Activated CD8-positive, alpha-beta memory T cell treated with anti-CD3 and anti-CD28 coated beads for 48 hours (primary cell): ENCODE measurements around the gene ZNF516.

Source experiments
- DNase-seq, 3 experiments: peaks; one replicate each; pipeline ENCODE4 v3.0.0-alpha.2; 2020; ENCODE audit warnings: low read depth in 2 of 3, low spot score in 2 of 3

ZNF516 gene

DNA sequence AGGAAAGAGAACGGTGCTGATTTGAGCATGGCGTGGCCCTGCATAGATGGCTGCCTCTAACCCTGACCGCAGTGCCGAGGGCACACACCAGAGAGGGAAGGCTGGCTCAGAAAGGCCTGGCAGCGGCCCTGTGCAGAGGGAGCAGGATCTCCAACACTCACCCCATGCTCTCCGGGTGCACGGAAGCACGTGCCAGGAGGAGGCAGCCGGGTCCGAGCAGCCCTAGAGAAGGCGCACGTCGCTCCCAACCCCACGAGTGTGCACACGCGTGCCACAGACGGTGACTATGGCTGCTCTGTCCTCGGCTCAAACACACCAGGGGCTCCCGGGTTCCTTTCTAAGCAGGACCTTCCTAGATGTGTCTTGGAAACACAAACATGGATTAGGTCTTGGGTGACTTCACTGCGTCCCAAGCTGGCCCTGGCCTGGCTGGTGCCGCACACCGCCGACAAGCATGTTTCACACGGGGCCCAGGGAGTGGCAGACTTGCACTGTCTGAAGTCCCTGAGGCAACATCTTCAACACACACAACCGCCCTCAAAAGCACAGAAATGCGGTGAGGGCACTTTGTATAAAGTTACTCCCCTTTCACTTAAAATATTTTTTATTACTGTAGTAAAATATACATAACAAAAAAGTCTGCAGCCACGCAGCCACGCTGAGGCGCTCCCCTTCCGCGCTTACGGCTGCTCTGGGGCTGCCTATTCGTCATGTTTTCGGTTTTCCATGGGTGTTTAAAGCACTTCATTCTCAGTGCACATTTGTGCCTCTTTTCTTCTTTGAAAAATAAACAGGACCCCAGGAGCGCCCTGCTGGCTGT is 110.0 kb downstream of the ZNF516 start:
- DNase-seq: no peak

DNA sequence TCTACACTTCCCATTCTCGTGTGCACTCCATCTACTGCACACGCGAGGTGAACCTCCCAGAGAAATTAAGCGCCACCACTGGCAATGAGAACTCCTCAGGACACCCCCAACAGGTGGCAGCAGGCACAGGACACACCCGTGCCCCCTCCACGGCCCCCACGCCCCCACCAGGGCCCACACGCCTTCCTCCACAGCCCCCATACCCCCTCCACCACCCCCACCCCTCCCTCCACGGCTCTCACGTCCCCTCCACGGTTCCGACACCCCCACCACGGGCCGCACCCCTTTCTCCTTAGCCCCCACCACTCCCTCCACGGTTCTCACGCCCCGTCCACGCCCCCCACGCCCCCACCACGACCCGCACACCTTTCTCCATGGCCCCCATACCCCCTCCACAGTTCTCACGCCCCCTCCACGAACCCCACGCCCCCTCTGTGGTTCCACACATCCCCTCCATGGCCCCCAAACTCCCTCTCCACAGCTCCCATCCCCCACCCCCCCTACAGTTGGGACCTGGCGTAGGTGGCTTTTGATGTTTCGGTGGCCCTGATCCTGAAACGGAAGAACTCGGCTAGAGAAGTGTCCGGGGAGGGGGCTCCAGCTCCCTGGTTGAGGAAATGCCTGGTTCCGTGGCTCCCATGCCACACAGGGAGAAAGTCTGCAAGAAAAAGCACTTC is 110.8 kb downstream of the ZNF516 start:
- no peak for DNase-seq

DNA sequence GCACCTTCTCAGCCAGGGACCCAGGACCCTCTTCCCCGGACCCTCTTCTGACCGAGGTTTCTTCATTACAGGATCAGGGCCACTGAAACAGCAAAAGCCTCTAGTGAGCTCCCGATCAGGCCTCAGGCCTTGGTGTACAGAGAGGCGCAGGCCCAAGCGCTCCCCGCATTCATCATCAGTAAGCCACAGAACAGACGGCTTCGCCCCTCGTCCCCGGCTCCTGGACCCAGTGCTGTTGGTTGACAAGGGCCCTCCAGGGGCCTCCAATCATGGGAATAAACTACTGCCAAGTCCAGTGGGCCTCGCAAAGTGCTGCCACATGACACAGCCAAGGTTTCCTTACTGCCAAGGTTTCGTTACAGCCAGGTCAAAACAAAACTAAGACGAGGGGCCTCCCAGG is 111.4 kb downstream of the ZNF516 start:
- no peak for DNase-seq

DNA sequence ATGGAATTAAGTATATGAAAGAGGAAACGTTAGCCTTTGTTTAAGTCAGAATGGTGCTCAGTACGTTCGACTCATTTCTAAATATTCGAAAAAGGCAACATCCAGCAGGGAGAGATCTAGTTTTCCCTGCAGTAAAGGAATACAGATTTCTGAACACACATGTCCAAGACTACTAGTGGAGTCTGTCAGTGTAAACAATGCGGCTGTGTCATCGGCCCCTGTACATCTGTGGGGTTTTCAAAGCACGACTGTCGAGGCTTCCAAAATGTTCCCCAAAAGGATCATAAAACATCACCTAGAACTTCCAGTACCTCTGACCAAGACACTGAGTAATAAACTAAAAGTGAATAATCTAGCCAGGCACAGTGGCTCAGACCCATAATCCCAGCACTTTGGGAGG is 112.8 kb downstream of the ZNF516 start:
- DNase-seq: no peak

DNA sequence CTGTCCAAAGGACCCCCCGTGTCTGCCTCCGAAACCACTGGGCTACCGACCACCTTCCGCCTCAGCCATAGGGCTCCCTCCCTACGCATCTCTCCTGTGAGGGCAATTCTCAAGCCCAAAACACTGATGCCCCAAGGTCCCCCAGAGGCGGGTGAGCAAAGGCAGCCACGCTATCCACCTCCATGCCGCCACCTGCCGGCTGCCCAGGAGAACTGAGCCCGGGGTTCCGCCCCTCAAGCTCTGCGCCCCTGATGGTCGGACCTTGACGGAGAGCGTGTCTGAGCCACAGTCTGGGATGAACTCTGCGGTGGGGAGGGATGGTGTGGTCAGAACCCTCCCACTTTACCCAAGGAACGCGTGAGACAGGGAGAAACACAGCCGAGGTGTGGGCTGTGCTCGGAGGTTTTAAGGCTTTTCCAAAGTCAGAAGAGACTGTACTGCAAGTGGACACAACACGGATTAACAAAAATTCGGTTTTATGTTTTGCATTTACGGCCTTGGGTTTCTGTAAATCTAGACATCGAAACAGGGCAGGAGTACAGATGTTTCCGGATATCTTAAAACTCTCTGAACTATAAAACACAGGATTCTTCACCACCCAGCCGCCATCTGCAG is 114.1 kb downstream of the ZNF516 start:
- no peak for DNase-seq

DNA sequence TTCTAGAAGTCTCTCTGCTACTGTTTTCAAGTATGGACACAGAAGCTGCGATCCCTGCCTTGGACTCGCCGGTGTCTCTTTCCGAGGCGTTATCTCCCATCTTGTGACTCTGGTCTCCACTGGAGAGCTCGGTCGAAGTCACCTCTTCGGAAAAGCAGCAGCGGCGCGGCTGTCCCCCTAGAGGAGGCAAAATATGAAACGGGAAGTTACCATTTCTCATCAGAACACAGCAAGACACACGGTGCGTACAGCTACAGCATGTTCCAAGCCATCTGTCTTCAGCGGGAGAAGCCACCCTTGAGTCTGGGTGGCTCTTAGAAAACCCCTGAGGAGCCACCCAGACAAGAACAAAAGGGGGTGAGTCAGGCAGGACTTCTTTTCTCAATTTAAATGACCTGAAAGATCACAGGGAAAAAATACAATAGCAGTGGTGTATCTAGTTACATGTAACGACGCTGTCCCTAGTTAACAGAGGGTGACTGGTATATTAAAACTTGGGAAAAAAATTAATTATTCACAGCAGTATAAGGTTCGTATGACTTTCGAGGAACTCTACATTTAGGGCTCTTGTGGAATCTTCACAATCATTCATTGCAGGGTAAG is 114.8 kb downstream of the ZNF516 start:
- no peak for DNase-seq

DNA sequence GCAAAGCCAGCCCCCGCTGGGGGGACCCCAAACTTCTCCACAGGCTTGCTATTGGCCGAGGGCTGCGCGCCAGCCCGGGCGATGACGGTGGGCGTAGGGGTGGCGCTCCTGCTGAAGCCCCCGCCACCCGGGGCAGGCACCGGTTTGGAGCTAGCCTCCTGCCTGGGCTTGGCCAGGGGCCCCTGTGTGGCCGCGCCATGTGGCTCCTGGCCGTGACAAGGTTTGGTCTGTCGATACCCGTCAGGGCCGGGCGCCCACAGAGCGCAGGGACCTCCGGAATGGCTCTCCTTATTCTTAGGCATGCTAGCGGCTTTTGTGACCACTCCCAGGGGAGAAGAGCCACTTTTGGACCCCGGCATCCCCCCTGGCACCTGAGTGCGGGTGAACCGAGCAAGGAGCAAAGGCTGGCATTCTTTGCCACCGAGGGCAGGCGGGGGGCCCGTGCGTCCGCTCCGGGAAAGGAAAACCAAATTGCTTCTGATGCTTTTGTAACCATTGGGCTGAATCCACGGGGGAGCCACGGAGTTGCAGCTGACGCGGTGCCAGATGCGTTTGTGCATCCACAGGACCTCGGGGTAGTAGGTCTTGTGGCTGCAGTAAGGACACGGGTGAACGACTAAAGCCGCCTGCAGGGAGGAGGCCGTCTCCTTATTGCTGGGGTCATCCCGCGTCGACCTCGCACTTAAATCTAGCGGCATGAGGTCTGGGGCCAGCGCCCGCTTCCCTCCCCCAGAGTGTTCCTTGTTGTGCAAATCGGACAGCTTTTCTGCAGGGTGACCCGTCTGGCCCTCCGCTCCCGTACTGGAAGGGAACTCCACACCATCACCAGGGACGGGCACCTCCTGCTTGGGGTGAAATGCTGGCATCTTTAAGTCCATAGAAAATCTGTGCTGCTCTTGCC is 115.6 kb downstream of the ZNF516 start:
- DNase-seq: no peak

DNA sequence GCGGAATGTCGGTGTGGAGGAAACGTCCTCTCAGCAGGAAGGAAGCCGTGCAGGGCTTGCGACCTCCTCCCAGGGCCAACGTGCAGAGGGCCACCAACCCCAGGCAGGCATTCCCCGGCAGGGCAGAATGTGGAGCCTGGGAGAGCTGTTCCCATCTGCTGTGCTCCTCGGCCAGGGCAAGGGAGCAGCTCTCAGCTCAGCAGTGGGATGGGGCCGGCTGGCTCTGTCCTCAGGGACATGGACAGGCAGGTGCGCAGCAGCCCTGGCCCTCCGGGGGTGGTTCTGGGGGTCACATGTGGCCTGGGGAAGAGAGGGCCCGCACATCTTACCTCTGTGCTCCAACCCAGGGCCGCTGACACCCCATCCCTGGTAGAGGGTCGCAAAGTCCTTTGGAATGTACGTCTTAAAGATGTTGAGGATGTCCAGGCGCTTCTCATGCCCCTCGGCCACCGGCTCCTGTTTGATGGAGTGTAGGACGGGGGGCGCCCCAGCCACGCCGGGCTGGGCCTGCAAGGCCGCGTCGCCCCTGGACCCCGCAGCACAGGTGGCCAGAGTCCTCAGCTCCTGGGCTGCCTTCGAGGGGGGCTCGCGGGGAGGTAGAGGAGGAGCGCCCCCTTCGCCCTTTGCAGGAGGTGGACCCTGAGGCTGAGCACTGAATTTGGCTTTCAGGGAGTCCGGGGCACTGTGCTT is 116.4 kb downstream of the ZNF516 start:
- no peak for DNase-seq

DNA sequence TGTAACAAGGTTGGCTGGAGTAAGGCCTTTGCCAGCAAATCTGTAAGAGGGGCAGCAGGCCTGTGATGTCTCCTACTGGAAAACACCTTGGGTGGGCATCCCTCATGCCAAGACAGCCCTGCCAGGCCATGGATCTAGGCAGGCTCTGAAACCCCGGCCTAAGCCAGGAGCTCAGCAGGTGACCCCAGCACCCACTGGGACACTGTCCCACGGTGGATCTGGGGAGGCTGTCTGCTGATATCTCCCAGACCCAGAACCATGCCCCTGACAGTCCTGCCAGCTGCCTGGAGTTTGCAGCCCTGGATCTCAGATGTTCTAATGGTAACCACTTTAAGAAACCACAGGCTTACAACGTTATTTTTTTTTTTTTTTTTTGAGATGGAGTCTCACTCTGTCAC is 117.7 kb downstream of the ZNF516 start:
- DNase-seq: no peak

DNA sequence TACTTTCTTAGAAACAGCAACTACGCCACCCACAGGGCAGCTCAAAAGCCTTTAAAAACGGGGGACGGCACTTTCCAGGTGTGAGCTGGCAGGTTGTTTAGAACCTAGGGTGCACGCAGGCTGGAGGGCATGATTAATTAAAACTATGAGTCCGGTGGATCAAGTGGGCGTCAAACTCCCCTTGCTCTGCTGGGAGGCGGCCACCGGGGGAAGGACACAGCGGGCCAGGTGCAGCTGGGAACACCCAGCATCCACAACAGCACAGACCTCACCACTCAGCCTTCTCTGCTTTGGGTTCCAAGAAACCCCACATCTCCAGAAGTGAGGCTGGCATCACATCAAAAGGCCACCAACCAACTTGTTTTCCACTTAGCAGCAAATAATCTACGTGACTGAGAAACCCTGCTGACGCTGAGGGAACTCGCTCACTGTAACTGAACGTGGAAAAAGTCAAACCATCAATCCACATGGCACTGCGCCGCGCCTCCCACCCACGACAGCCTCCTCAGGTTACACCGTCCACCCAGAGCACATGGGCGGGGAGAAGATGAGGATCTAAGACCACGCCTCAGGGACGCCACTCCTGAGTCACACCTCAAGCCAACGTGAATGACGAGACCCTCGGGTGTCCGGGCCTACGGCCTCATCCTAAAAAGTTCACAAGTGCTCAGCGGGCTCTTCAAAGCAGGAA is 118.2 kb downstream of the ZNF516 start:
- no peak for DNase-seq

DNA sequence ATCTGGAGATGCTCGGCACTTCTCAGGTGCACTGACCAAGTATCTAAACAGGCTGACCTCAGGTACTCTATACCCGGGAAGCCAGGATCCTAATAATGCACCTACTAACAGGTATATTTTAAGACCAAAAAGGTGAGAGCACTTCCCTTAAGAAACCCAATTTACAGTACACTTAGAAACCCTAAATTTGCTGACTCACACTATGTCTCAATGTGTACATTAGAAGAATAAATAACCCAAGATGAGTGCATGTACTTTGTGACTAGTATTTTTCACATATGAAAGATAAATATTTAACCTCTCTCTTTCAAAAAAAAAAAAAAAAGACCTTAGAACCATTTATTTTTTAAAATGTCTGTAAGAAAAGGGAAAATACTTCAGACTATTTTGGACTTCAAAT is 118.8 kb downstream of the ZNF516 start:
- DNase-seq: no peak

DNA sequence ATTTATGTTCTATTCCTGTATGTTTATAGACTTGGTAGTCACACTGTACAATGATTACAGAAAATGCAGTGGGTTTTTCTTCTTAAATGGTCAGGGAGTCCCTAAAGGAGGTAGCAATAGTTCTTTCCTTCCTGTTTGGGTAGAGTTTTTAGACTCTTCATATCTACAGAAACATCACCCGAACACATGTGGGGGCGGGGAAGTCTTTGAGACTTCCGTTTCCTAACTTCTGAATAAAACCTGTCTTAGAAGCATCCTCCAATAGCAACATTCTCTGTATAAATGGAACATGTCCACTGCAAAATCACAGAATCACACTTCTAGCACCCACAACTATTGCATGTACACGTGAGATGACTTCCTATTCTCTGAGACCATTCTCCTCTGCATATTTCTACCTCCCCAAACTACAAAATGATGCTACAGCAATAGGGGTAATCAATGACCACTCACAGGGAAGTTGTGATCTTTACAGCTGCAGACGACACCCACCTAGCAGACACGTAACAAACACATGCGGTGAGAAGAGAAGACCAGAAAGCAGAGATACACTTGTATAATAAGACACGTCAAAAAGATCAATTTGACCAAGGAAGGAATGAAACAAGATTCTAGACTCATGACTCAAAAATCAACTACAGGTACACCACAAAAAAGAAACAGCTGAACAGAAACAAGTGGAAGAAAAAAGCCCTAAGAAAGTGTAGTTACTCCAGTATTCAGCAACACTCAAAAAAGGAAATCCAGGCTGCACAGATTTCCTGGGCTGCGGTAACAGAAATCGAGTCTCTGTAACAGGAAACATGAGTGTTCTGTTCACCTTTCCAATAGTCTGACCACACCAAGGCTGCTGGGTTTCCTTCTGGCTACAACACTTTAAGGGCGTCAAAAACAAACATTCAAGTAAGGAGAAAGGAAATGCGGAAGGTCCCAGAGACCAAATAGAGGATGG is 120.4 kb downstream of the ZNF516 start:
- no peak for DNase-seq

DNA sequence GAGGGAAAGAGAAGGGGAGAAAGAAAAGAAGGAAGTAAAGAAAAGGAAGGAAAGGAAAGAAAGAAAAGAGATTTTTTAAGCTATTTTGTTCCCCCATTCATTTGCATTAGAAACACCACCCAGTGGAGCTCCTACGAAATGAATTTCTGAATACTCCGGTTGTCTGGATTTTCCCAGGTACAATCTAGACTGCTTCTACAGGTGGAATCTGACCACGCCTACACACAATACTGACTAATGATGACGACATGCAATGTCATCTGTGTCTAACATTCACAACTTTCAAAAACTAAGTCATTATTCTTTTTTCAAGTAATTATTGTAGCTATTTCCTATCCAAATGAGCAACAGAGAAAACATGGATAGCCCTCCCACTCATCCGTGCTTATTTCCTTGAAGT is 121.7 kb downstream of the ZNF516 start:
- DNase-seq: no peak

DNA sequence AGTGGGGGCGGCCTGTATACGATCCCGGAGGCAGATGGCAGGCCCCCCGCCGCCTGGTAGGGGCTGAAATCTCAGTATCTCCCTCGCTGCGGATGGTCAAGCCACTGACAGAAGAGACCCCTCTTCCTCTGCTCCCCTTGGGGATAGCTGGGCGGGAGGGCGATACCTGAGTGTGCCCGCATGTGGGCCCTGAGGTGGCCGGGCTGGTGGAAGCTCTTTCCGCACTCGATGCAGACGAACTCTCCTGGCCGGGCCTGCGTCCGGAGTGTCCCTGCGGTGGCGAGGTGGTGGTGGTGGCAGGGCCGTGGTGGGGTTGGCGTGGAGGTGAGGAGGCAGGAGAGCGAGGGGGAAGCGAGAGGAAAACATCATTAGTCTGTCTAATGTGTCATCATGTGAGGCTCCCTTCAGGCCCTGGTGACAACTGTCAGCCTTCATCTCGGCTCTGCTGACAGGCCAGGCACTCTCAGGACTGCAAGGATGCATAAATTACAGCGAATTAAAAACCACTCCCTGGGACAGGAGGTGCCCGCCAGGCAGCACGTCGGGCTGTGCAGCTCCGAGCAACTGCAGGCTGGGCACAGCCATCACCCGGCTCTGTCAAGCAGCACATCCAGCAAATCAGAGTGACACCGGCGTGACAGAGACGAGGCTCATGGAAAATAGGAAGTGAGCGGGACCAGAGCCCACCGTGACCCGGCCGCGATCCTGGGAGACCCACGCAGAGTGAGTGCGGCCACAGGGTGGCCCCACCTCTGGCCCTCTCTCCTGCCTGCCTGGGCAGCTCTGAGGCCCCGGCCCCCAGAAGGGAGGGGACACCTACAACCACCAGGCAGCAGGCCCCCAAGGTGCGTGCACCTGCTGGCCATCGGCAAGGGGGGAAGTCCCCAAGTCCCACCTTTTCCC is 123.5 kb downstream of the ZNF516 start:
- DNase-seq: no peak

DNA sequence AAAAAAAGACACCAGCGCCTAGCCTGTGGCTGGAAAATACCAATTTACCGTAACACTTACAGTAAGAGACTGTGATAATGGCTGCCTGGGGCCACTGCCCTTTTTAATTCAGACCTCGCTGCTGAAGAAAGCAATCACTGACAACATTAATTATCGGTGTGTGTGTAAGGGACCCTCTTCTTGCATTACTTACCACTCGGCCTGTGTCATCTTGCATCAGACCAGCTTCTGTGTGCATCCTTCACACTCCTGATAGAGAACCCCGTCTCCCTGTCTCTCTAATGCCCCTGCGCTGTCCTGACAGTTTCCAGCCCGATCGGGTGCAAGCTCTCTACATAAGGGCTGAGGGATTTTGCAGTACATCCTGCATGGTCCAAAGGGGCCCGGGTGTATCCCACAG is 124.4 kb downstream of the ZNF516 start:
- no peak for DNase-seq

DNA sequence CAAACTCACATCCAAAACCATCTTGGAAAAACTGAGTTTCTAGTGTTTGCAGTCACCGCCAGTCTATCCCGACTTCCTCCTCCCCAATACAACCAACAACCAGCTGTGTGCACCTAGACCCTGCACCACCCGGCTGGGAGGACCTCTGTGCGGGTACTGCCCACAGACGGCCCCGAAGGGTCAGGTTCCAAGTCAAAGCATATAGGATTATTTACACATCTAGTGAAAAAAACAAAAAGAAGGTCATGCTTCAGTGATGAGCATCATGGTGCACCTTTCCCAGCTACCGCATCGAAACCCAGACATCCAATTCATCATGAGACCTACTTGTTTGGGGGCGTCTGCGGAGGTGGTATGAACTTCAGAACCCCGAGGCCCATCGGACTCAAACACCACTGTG is 124.8 kb downstream of the ZNF516 start:
- no peak for DNase-seq

DNA sequence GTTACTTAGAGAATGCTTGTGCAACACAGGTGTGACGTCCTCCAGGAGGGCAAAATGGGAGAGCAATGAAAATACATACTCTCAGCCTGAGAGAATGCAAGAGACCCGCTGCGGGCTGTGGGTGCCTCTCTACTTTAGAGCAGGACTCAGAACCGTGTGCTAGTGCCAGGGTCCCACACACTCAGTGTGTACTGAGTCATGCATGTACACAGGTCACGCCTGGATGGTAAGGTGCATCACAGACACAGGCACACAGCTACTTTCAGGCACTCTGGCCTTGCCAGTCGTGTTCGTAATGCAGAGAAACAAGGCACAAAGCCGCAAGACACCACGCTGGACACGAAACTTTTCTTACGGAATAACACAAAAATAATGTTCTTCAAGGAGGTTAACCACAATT is 125.3 kb downstream of the ZNF516 start:
- DNase-seq: no peak

DNA sequence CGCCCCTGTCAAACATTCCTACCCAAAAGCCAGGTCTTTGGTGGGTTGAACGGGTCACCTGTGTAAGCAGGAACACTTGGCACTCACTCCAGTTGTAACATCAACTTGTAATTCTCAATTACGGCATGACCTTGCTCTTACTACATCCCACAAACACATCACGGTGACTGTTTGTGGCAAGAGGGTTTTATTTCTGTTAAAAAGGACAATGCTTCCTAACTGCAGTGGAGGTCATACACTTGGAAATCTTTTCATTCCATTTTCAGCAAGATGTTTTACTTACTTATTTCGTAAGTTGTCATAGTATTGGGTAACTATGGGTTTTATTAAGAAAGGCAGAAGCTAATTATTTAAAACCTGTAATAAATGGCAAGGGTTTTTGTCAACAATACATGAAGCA is 126.1 kb downstream of the ZNF516 start:
- DNase-seq: no peak
